Endometrial microvascular endothelial cells (primary cell): Measurements from ENCODE around the gene TPCN1. TPM values are rescaled to one million over a fixed set of nuclear protein-coding genes. Genes with fewer than 3 reads are reported as not detected.

Source experiments
- in situ Hi-C: cut with HindIII; loops from 2 replicates; pipeline ENCODE4 v1.10.0; 2017; ENCODE audit warnings: low sequenced_read_pairs, low pct_unique_long_range_greater_than_20kb; ENCODE audit errors: inconsistent ontology term
- total RNA-seq: library from RNA; depleted of rRNA; stranded (reverse); fragments of >200 nt; gene quantifications from one replicate; pipeline ENCODE4 v1.2.3, GENCODE V29; 2015; ENCODE audit errors: inconsistent ontology term

Gene TPCN1
- total RNA-seq, 1 donor from 2014 or later = 8.2 TPM

- in situ Hi-C loops = no loop called here
Measured at GRCh38 chr12:113295886-113296556, 74.8 kb downstream of the TPCN1 start.

- in situ Hi-C loops = no loop called here
Measured at GRCh38 chr12:113296557-113297213, 75.4 kb downstream of the TPCN1 start.

- in situ Hi-C loops = no loop called here
Measured at GRCh38 chr12:113297214-113297587, 75.9 kb downstream of the TPCN1 start.

GRCh38 chr12:113297621-113298471, 76.6 kb downstream of the TPCN1 start:
- in situ Hi-C loops = no loop called here

GRCh38 chr12:113298472-113298817, 77.2 kb downstream of the TPCN1 start:
- in situ Hi-C loops = no loop called here

GRCh38 chr12:113298861-113299545, 77.7 kb downstream of the TPCN1 start:
- in situ Hi-C loops = no loop called here

GRCh38 chr12:113299619-113300237, 78.5 kb downstream of the TPCN1 start:
- in situ Hi-C loops = no loop called here

GRCh38 chr12:113301811-113302210, 80.5 kb downstream of the TPCN1 start:
- in situ Hi-C loops = no loop called here

GRCh38 chr12:113302466-113302865, 81.2 kb downstream of the TPCN1 start:
- in situ Hi-C loops = no loop called here

GRCh38 chr12:113302886-113303640, 81.8 kb downstream of the TPCN1 start:
- in situ Hi-C loops = no loop called here

- in situ Hi-C loops = no loop called here
Measured at GRCh38 chr12:113305281-113305856, 84.1 kb downstream of the TPCN1 start.

- in situ Hi-C loops = no loop called here
Measured at GRCh38 chr12:113306382-113306781, 85.1 kb downstream of the TPCN1 start.

- in situ Hi-C loops = no loop called here
Measured at GRCh38 chr12:113310489-113310888, 89.2 kb downstream of the TPCN1 start.

GRCh38 chr12:113314121-113314529, 92.9 kb downstream of the TPCN1 start:
- in situ Hi-C loops = no loop called here

GRCh38 chr12:113315358-113315757, 94.1 kb downstream of the TPCN1 start:
- in situ Hi-C loops = no loop called here

GRCh38 chr12:113316155-113316554, 94.9 kb downstream of the TPCN1 start:
- in situ Hi-C loops = no loop called here

GRCh38 chr12:113317122-113317521, 95.9 kb downstream of the TPCN1 start:
- in situ Hi-C loops = no loop called here

GRCh38 chr12:113318046-113318656, 96.9 kb downstream of the TPCN1 start:
- in situ Hi-C loops = no loop called here
